Measurements from ENCODE around the gene ZNF765.
"Not testable (repeated sequence)": the region's sequence is repeated elsewhere in the genome, so short reads cannot be mapped to it uniquely, and the experiment has no call there.

Gene ZNF765

DNA sequence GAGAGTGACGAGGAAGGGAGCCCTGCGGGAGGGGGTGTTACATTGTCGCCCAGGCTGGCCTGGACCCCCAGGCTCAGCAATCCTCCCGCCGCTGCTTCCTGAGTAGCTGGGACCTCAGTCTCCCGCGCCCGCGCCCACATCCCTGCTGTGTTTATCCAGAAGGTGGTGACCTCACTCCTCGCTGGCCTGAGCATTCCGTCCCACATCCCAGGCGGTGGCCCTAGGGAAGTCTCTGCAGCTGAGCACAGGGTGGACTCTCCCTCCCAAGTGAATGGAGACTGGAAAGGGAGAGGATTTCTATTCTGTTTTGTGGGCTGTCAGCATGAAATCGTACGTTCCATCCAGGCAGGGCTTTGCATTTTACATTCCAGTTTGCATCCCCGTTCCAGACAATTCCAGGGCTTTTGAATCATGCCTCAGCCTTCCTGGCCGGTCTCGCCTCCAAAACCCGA, 401 bp upstream of the ZNF765 start:
- TF ChIP-seq, protein P1, sequence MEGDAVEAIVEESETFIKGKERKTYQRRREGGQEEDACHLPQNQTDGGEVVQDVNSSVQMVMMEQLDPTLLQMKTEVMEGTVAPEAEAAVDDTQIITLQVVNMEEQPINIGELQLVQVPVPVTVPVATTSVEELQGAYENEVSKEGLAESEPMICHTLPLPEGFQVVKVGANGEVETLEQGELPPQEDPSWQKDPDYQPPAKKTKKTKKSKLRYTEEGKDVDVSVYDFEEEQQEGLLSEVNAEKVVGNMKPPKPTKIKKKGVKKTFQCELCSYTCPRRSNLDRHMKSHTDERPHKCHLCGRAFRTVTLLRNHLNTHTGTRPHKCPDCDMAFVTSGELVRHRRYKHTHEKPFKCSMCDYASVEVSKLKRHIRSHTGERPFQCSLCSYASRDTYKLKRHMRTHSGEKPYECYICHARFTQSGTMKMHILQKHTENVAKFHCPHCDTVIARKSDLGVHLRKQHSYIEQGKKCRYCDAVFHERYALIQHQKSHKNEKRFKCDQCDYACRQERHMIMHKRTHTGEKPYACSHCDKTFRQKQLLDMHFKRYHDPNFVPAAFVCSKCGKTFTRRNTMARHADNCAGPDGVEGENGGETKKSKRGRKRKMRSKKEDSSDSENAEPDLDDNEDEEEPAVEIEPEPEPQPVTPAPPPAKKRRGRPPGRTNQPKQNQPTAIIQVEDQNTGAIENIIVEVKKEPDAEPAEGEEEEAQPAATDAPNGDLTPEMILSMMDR (conservative IDR thresholded peaks at IDR 0.05; ENCODE audit: low read length): no peak
- DNase-seq (ENCODE audit: low read depth): peak; percentile 58
- H3K4me3 ChIP-seq (ENCODE audit: low read length): peak overlapping the region; percentile 84

DNA sequence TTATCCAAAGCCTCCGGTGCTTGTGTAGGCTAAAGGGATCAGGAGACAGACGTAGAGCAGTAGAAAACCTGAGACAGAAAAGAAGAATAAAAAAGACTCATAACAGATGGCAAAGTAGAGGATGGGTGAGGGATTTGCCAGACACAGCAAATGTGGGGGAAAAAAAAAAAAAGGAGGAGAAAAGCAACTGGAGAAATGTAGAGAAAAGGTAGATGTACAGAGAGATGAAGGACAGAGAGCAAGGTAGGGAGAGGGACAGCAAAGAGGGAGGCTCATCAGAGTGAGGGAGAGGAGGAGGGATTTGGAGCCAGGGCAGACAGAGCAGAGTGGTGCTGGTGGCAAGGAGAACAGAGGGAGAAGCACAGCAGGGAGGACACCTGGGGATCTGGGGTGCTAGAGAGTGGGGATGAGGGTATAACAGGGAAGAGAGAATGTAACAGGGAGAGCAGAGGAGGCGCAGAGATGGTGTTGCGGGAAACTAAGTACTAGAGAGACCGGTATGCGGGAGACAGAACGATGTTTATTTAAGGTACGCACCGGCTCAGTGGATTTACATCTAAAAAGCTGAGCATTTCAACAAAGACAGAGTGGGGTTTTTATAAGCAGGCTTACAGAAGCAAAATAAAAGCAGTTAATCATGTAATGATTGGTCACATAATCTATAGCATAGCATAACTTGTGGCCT, 1.0 kb downstream of the ZNF765 start:
- not testable (repeated sequence) for DNase-seq (ENCODE audit: low read depth)
- peak overlapping the region; percentile 84 for H3K4me3 ChIP-seq (ENCODE audit: low read length)

DNA sequence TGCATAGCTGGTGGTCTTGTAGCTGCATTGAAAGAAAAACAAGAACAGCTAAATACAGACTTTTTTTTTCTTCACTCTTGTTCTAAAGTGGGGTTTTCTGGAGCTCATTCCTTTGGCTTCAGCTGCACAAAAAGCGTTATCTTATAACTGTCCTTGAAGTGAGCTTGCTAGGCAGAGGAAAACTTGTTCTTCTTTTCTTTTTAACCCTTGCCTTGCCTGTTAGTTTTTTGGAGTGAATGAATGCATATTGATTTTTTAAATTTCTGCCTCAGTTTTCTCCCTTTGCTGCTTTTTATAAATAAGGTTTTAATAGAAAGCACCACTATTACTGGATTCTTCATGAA, 1.5 kb downstream of the ZNF765 start:
- TF ChIP-seq, protein P1 (conservative IDR thresholded peaks at IDR 0.05; ENCODE audit: low read length): no peak
- DNase-seq (ENCODE audit: low read depth): no peak
- no peak overlapping the region for H3K4me3 ChIP-seq (ENCODE audit: low read length)

DNA sequence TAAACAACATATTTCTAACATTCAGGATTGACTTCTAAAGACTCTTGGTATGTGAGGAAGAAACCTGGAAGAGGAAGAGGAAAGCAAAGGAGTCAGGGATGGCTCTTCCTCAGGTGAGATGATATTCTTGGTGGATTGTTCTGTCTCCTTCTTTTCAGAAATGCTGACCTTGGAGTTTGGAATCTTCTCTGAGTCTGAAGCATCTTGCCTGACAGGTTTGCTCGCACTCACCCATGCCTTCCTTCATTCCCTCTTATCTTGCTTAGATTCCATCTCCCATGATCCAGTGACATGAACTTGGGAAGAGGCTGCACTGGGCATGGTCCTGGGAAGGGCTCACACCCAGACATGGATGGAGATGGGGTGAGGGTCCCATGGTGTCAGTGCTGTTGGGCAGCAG, 3.0 kb downstream of the ZNF765 start:
- not testable (repeated sequence) for H3K4me3 ChIP-seq (ENCODE audit: low read length); DNase-seq (ENCODE audit: low read depth)

DNA sequence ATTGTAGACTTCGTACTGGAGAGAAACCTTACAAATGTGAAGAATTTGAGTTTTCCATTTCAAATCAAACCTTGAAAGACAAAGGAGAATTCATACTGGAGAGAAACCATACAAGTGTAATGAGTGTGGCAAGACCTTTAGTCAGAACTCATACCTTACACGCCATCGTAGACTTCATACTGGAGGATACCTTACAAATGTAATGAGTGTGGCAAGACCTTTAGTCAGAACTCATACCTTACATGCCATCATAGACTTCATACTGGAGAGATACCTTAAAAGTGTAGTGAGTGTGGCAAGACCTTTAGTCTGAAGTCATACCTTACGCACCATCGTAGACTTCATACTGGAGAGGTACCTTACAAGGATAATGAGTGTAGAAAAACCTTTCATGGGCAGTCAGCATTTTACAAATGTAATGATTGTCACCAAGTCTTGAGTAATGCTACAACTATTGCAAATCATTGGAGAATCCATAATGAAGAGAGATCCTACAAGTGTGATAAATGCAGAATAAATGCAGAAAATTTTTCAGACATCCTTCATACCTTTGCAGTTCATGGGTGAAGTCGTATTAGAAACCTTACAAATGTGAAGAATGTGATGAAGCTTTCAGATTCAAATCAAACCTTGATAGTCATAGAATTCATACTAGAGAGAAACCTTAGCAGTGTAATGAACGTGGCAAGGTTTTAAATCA, 14.7 kb downstream of the ZNF765 start:
- no peak for DNase-seq (ENCODE audit: low read depth)
- no peak overlapping the region for H3K4me3 ChIP-seq (ENCODE audit: low read length)
- TF ChIP-seq, protein P1 (conservative IDR thresholded peaks at IDR 0.05; ENCODE audit: low read length): no peak

DNA sequence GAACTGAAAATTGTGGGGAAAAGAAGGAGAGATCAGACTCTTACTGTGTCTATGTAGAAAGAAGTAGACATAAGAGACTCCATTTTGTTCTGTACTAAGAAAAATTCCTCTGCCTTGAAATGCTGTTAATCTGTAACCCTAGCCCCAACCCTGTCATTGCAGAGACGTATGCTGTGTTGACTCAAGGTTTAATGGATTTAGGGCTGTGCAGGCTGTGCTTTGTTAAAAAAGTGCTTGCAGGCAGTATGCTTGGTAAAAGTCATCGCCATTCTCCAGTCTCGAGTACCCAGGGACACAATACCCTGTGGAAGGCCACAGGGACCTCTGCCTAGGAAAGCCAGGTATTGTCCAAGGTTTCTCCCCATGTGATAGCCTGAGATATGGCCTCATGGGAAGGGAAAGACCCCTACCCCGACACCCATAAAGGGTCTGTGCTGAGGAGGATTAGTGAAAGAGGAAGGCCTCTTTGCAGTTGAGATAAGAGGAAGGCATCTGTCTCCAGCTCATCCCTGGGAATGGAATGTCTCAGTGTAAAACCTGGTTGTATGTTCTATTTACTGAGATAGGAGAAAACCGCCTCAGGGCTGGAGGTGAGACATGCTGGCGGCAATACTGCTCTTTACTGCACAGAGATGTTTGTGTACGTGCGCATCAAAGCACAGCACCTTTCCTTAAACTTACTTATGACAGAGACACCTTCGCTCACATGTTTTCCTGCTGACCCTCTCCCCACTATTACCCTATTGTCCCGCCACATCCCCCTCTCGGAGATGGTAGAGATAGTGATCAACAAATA, 25.8 kb downstream of the ZNF765 start:
- DNase-seq (ENCODE audit: low read depth); H3K4me3 ChIP-seq (ENCODE audit: low read length): not testable (repeated sequence)

DNA sequence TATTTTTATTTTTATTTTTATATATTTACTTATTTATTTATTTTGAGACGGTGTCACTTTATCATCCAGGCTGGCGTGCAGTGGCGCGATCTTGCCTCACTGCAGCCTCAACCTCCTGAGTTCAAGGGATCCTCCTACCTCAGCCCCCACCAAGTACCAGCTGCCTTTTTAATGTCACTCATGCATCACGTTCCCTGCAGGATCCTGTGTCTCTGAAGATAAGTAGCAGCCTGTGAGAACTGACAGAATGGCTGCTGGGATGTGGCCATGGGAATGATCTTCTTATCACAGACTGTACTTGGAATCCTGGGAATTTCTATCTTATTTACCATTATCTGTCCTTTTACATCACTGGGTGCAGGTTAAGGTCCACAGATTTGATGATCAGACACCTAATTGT, 27.6 kb downstream of the ZNF765 start:
- TF ChIP-seq, protein P1 (conservative IDR thresholded peaks at IDR 0.05; ENCODE audit: low read length): no peak
- no peak overlapping the region for H3K4me3 ChIP-seq (ENCODE audit: low read length)
- DNase-seq (ENCODE audit: low read depth): no peak

DNA sequence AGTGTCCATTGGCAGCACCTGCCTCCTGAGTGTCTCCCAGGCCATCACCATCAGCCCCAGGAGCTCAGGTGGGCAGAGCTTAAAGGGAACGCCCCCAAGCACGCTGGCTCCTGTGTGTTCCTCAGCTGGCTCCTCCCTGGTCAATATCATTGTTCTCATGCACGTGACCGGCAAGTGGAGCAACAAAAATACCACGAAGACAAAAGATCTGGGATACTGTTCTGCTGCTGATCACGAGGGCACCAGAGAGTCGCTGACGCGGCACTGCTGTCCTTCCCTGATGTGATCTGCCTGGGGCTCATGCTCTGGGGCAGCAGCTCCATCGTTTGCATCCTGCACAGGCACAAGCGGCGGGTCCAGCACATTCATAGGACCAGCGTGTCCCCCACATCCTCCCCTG, 28.1 kb downstream of the ZNF765 start:
- DNase-seq (ENCODE audit: low read depth); H3K4me3 ChIP-seq (ENCODE audit: low read length): not testable (repeated sequence)

DNA sequence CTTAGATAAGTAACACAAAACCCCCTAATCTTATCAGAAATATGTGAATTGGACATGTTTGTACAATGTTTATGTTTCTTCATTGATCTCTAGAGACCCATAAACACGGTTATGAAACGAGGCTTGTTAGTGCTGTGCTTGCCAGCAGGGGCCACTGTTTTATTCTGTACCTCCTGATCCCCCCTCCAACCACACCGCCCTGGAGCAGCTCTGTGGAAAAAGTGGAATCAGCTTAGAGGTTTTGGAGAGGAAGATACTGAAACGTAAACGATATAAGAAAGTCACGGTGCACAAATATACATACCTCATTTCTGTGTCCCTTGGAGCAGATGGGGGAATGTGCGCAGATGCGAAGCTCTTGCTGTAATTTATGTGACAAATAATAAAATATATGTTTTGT, 28.7 kb downstream of the ZNF765 start:
- not testable (repeated sequence) for DNase-seq (ENCODE audit: low read depth); H3K4me3 ChIP-seq (ENCODE audit: low read length)

Data from AG10803 (cell line).